ENCODE measurements around the gene TPT1.

TPT1 gene

DNA sequence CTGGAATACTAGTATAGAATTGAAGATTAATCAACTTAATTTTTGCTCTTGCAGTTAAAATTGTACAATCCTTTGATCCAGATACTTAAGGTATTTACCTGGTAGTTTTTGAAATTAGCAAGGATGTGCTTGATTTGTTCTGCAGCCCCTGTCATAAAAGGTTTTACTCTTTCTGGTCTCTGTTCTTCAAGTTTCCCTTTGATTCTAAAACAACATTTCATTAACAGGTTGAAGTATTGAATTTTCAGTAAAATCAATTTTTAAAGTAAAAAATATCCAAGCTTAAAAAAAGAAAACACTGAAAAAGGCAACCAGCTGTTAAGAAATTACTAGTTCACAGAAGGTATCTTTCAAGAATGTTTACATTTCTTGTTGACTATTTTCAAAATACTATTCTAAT is 1.6 kb downstream of the TPT1 start:
- POLR2A ChIA-PET: interaction anchor here (1.2 kb wide), 1 partner anchor 14 kb away, joined by 3 read pairs; no protein-coding TSS in a partner anchor
- Histone ChIP-seq H3K36me3 (ENCODE audit: control insufficient read depth in 2 of 2, insufficient read depth in 1 of 2, low read length in 2 of 2) (peaks cover 39 to 57% of the 10 kb centered on the region in 2 experiments), H3K27ac (ENCODE audit: extremely low read depth, low read depth, low read length) (no peak overlapping the region), H3K9me3 (ENCODE audit: control insufficient read depth, insufficient read depth, low read depth, low read length) (no peaks in the 10 kb centered on the region), H3K4me3 (ENCODE audit: low read depth, low read length) (peak overlapping the region; percentile 80), H3K4me1 (ENCODE audit: control insufficient read depth, insufficient read depth, low read length) (peaks cover 12% of the 10 kb centered on the region)
- CTCF ChIA-PET: interaction anchor here (0.5 to 0.9 kb wide), 5 partner anchors 9 to 296 kb away, joined by 3 to 5 read pairs (median 3); no protein-coding TSS in a partner anchor
- no peak for TF ChIP-seq ZBTB17 (tag by site-specific recombination; IDR thresholded peaks at IDR 0.05)
- TF ChIP-seq, protein P1, sequence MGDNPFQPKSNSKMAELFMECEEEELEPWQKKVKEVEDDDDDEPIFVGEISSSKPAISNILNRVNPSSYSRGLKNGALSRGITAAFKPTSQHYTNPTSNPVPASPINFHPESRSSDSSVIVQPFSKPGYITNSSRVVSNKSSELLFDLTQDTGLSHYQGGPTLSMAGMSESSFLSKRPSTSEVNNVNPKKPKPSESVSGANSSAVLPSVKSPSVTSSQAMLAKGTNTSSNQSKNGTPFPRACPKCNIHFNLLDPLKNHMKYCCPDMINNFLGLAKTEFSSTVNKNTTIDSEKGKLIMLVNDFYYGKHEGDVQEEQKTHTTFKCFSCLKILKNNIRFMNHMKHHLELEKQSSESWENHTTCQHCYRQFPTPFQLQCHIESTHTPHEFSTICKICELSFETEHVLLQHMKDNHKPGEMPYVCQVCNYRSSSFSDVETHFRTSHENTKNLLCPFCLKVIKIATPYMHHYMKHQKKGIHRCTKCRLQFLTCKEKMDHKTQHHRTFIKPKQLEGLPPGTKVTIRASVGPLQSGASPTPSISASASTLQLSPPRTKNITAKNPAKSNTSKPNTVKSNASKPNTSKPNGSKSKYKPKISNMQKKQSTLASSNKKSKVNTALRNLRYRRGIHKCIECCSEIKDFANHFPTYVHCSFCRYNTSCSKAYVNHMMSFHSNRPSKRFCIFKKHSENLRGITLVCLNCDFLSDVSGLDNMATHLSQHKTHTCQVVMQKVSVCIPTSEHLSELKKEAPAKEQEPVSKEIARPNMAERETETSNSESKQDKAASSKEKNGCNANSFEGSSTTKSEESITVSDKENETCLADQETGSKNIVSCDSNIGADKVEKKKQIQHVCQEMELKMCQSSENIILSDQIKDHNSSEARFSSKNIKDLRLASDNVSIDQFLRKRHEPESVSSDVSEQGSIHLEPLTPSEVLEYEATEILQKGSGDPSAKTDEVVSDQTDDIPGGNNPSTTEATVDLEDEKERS (tag by site-specific recombination; IDR thresholded peaks at IDR 0.05): no peak
- TF ChIP-seq ZNF768 (tag by site-specific recombination; IDR thresholded peaks at IDR 0.05): no peak
- no peak for TF ChIP-seq ZNF140 (tag by site-specific recombination; IDR thresholded peaks at IDR 0.05)
- TF ChIP-seq TRIM28 (IDR thresholded peaks at IDR 0.05; ENCODE audit: borderline replicate concordance, low read length): no peak
- TF ChIP-seq ZNF23 (tag by site-specific recombination; IDR thresholded peaks at IDR 0.05; ENCODE audit: borderline replicate concordance): no peak
- TF ChIP-seq MZF1 (tag by site-specific recombination; IDR thresholded peaks at IDR 0.05; ENCODE audit: borderline replicate concordance): no peak
- no peak for TF ChIP-seq GLI4 (tag by site-specific recombination; IDR thresholded peaks at IDR 0.05)

DNA sequence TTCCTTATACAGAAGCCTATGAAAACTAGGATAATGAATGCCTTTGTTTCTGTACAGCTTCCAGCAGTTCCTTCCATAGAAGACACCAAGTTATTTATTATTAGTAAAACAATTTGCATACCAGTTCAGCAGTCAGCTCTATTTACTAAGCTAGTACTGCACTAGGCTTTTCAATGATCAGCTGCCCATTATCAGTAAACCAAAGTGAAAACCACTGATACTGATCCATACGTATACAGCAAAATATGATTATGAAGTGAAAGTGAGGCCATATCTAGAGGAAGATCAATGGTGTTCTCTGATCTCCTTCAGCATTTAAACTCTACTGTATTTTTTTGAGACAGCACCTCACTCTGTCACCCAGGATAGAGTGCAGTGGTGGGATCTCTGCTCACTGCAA is 3.2 kb downstream of the TPT1 start:
- no peak for TF ChIP-seq ZNF530 (tag by site-specific recombination; IDR thresholded peaks at IDR 0.05; ENCODE audit: low read depth)
- no peak for TF ChIP-seq ZBTB17 (tag by site-specific recombination; IDR thresholded peaks at IDR 0.05)
- no peak for TF ChIP-seq ZFP69B (tag by site-specific recombination; IDR thresholded peaks at IDR 0.05)
- TF ChIP-seq, protein P2, sequence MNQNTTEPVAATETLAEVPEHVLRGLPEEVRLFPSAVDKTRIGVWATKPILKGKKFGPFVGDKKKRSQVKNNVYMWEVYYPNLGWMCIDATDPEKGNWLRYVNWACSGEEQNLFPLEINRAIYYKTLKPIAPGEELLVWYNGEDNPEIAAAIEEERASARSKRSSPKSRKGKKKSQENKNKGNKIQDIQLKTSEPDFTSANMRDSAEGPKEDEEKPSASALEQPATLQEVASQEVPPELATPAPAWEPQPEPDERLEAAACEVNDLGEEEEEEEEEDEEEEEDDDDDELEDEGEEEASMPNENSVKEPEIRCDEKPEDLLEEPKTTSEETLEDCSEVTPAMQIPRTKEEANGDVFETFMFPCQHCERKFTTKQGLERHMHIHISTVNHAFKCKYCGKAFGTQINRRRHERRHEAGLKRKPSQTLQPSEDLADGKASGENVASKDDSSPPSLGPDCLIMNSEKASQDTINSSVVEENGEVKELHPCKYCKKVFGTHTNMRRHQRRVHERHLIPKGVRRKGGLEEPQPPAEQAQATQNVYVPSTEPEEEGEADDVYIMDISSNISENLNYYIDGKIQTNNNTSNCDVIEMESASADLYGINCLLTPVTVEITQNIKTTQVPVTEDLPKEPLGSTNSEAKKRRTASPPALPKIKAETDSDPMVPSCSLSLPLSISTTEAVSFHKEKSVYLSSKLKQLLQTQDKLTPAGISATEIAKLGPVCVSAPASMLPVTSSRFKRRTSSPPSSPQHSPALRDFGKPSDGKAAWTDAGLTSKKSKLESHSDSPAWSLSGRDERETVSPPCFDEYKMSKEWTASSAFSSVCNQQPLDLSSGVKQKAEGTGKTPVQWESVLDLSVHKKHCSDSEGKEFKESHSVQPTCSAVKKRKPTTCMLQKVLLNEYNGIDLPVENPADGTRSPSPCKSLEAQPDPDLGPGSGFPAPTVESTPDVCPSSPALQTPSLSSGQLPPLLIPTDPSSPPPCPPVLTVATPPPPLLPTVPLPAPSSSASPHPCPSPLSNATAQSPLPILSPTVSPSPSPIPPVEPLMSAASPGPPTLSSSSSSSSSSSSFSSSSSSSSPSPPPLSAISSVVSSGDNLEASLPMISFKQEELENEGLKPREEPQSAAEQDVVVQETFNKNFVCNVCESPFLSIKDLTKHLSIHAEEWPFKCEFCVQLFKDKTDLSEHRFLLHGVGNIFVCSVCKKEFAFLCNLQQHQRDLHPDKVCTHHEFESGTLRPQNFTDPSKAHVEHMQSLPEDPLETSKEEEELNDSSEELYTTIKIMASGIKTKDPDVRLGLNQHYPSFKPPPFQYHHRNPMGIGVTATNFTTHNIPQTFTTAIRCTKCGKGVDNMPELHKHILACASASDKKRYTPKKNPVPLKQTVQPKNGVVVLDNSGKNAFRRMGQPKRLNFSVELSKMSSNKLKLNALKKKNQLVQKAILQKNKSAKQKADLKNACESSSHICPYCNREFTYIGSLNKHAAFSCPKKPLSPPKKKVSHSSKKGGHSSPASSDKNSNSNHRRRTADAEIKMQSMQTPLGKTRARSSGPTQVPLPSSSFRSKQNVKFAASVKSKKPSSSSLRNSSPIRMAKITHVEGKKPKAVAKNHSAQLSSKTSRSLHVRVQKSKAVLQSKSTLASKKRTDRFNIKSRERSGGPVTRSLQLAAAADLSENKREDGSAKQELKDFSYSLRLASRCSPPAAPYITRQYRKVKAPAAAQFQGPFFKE (tag by site-specific recombination; IDR thresholded peaks at IDR 0.05; ENCODE audit: borderline replicate concordance): no peak
- TF ChIP-seq ZNF776 (tag by site-specific recombination; IDR thresholded peaks at IDR 0.05; ENCODE audit: borderline replicate concordance): no peak
- TF ChIP-seq ZNF707 (tag by site-specific recombination; IDR thresholded peaks at IDR 0.05): no peak
- no peak for TF ChIP-seq ZNF529 (tag by site-specific recombination; IDR thresholded peaks at IDR 0.05; ENCODE audit: insufficient replicate concordance)
- TF ChIP-seq FEZF1 (tag by site-specific recombination; IDR thresholded peaks at IDR 0.05): no peak
- Histone ChIP-seq H3K4me1 (ENCODE audit: control insufficient read depth, insufficient read depth, low read length) (peaks cover 18% of the 10 kb centered on the region), H3K36me3 (ENCODE audit: control insufficient read depth in 2 of 2, insufficient read depth in 1 of 2, low read length in 2 of 2) (peaks cover 42 to 57% of the 10 kb centered on the region in 2 experiments), H3K9me3 (ENCODE audit: control insufficient read depth, insufficient read depth, low read depth, low read length) (no peaks in the 10 kb centered on the region), H3K4me3 (ENCODE audit: low read depth, low read length) (no peak overlapping the region), H3K27ac (ENCODE audit: extremely low read depth, low read depth, low read length) (no peak overlapping the region)
- ChIA-PET POLR2A (interaction anchor here (0.8 kb wide), 1 partner anchor 12 kb away, joined by 3 read pairs; no protein-coding TSS in a partner anchor), CTCF (no interaction called here)
